MM.1S (cell line): ENCODE data around the gene EHBP1.

Experiments used
- EZH2 ChIP-seq: fragments of 300-600 bp; sonication (generic); optimal IDR thresholded peaks from 2 replicates; pipeline ENCODE3; 2017; ENCODE audit warnings: low read depth, mild to moderate bottlenecking, antibody characterized with exemption, low read length, mixed read lengths
- EZH2phosphoT487 ChIP-seq: fragments of 300-600 bp; sonication (generic); IDR thresholded peaks from 2 replicates; pipeline ENCODE4 v1.6.1; 2018; ENCODE audit warnings: antibody characterized with exemption, low read length
- TF ChIP-seq, protein P1 (sequence below): fragments of 300-600 bp; sonication (generic); IDR thresholded peaks from 2 replicates; pipeline ENCODE4 v1.5.1; 2016; ENCODE audit warnings: antibody characterized with exemption, low read length, mixed read lengths

DNA sequence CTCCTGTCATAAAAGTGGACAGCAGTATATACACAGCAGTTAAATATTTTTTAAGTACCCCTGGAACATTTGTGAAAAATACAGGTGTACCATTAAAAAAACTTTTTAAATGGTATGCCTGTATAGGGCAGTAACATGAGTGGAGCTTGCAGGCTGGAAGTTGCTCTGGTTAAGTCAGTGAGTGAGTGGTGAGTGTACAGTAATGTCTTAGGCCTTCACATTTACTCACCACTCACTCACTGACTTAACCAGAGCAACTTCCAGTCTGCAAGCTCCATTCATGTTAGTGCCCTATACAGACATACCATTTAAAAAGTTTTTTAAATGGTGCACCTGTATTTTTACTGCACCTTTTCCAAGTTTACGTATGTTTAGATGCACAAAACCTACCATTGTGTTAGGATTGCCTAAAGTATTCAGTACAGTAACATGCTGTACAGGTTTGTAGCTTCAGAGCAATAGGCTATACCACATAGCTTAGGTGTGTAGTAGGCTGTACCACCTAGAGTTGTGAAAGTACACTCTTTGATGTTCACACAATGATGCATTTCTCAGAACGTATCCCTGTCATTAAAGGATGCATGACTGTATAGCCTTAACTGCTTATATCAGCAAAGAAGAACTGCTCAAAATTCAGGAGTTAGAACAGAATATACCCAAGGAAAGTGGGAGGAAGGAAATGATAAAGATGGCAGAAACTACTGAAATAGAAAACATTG, 112.6 kb downstream of the EHBP1 start:
- TF ChIP-seq, protein P1, sequence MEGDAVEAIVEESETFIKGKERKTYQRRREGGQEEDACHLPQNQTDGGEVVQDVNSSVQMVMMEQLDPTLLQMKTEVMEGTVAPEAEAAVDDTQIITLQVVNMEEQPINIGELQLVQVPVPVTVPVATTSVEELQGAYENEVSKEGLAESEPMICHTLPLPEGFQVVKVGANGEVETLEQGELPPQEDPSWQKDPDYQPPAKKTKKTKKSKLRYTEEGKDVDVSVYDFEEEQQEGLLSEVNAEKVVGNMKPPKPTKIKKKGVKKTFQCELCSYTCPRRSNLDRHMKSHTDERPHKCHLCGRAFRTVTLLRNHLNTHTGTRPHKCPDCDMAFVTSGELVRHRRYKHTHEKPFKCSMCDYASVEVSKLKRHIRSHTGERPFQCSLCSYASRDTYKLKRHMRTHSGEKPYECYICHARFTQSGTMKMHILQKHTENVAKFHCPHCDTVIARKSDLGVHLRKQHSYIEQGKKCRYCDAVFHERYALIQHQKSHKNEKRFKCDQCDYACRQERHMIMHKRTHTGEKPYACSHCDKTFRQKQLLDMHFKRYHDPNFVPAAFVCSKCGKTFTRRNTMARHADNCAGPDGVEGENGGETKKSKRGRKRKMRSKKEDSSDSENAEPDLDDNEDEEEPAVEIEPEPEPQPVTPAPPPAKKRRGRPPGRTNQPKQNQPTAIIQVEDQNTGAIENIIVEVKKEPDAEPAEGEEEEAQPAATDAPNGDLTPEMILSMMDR = no peak
- TF ChIP-seq EZH2 (no peak), EZH2phosphoT487 (no peak)
